SKM-1 treated with dmso at 0.1 percent for 144 hours (cell line): ENCODE data around the gene IWS1.
"Not testable (repeated sequence)": the region's sequence is repeated elsewhere in the genome, so short reads cannot be mapped to it uniquely, and the experiment has no call there.

Source experiments
- DNase-seq: peaks from one replicate; lab custom pipeline; 2025; ENCODE audit not compliant: unreplicated experiment; lab: John Stamatoyannopoulos, UW

The IWS1 gene

GRCh38 chr2:127463155-127463991 is 62.9 kb downstream of the IWS1 start:
- no peak for DNase-seq

DNA sequence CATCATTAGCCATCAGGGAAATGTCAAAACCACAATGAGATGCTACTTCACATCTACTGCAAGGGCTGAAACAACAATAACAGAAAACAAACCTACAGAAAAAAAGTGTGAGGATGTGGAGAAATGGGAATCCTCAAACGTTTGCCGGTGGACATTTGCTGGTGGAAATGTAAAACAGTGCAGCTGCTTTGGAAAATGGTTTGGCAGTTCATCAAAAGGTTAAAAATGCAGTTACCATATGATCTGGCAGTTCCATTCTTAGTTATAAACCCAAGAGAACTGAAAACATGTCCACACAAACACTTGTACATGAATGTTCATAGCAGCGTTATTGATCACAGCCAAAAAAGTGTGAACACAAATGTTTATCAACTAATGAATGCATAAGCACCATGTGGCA is 63.8 kb downstream of the IWS1 start:
- DNase-seq = no peak

GRCh38 chr2:127456960-127457359 is 69.3 kb downstream of the IWS1 start:
- DNase-seq = no peak

DNA sequence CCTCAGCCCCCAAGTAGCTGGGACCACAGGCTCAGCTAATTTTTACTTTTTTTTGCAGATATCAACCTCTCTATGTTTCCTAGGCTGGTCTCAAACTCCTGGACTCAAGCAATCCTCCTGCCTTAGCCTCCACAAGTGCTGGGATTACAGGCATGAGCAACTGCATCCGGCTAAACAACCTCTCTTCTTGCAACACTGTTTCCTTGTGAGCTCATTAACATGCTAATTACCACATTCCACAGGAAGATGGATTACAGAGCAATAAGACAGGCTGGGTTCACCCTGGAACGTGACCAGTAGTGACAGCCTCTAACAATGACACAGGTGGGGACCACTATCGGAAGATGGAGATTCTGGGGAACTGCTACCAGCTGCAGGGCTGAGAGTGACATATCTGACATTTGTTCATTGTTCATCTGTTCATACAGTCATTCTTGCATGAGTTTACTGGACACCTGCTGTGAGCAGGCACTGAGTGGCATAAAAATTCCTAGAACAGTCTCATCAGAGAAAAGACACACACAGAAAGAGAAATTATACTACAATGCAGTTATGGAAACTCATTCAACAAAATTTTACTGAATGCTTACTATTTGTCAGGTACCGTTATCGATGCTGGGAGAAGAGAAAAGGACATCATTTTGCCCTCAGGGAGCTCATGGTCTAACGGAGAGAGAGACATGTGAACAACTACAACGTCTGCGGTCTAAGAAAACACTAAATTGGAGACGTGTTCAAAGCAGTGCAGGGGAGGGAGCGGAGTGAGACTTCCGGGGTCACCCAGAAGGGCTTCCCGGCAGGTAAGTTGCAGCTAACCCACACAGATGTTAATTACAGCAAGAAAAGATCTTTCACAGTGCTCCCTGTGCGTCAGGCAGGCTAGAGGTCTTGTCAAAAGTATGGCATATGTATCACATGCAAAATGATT is 70.5 kb downstream of the IWS1 start:
- no peak for DNase-seq

GRCh38 chr2:127454595-127455565 is 71.4 kb downstream of the IWS1 start:
- no peak for DNase-seq

- DNase-seq = no peak
These were observed 72.7 kb downstream of the IWS1 start for GRCh38 chr2:127453392-127454171.

- no peak for DNase-seq
These were observed 73.3 kb downstream of the IWS1 start for GRCh38 chr2:127453013-127453391.

GRCh38 chr2:127452423-127452822 is 73.9 kb downstream of the IWS1 start:
- DNase-seq = not testable (repeated sequence)

DNA sequence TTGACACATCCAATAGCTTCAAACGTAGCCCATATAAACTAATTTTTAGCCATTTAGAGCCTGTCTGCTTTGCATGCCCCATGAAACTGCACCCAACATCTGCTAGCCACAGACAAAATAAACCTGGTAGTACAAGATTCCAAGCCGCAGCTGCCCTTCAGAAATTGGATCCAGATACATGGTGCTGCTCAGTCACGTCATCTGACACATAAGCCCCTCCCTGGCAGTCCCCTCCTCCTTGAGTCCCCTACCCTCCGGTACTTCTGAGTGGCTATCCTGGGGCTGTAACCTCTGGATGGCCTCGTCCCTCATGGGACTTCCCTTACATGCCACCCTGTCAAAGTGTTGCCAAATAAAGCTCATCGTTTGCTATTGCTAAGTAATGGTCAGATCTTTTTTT is 74.3 kb downstream of the IWS1 start:
- DNase-seq = no peak

DNA sequence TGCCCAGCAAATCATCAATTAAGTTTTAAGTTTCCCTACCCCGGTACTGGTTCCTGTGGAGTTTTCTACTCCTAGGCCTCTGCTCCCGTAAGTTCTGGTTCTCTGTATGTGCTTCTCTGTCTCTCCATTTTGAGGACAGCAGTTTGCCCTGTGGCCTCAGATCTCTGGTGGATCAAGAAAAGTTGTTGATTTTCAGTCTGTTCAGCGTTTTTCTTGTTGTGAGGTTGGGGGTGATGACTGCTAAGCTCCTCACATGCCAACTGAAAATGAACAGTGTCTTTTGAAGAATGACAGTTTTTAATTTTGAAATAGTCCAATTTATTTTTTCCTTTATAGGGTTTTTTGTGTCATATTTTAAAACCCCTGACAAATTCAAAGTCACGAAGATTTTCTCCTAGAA is 76.4 kb downstream of the IWS1 start:
- no peak for DNase-seq

DNA sequence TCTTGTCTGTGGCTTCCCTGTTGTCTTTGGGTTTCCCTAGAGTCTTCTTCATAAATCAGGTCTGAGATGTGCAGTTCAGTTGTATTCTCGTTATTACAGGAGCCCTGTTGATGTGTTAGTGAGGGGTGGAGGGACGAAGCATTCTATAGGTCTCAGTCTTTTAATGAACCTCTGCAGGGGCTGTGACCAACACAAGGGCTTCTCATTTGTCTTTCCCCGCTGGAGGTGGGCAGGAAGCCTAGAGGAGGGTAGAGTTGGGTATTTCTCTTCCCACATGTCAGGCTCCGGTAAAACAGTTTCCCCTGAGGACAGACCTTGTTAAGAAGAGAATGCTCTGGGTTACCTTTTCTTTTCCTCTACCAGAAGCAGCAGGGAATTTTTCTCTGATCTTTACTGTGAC is 76.9 kb downstream of the IWS1 start:
- DNase-seq = no peak

- no peak for DNase-seq
These were observed 77.8 kb downstream of the IWS1 start for GRCh38 chr2:127448526-127448925.

- no peak for DNase-seq
These were observed 86.9 kb downstream of the IWS1 start for GRCh38 chr2:127439343-127439742.

DNA sequence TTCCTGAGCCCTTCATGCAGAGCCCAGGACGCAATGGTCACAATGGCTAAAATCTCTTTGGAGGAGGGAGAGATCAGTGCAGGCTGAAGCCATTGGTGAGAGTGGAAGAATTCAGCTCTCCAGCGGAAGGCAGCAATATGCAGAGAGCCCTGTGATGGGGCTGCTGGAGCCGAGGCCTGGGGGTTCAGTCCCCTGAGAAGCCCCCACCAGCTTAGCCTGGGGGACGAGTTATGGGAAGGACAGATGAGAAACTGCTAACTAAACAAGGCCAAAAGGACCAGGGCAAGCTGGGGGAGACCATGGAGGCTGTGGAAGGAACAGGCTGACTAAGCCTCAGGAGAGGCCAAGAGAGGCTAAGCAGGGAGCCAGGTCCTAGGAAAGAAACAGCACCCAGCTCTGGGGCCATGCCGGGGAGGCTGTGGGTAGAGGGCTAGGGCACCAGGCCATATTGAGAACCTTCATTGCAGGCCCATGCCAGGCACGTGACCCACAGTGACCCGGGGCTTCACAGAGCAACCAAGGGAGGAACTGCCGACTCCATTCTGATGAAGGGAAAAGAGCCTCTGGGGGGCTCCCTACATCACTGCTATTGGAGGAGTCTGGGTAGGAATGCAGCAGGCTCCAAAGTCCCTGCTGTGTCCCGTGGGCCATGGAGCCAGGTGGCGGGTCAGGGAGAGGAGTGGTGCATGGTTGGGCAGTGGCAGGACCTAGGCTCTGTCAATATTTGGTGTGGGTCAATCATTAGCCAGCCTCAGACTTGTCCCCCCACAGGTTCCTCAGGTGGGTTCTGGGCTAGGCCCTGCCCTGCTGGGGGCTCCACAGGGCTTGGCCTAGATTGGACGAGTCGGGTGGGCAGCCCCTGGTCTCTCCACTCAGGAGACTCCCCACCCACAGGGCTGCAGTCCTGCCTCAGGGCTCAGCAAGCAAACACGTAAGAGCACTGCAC is 88.2 kb downstream of the IWS1 start:
- no peak for DNase-seq

DNA sequence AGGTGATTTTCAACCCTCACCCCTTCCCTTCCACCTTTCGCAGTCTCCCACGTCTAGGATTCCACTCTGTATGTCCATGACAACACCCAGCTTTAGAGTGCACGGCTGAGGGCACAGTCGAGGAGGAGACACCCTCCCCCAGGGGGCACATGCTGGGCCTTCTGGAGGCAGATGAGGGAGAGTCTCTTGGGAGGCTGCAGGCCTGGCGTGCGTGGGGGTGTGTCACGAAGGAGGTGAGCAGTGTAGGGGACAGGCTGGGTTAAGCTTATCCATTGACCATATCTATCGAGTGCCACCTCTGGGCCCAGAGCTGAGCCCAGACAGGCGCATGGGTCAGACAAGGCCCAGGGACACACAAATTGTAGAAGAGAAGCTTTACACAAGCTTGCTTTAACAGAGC is 89.2 kb downstream of the IWS1 start:
- DNase-seq = no peak

GRCh38 chr2:127434515-127434914 is 91.8 kb downstream of the IWS1 start:
- no peak for DNase-seq

DNA sequence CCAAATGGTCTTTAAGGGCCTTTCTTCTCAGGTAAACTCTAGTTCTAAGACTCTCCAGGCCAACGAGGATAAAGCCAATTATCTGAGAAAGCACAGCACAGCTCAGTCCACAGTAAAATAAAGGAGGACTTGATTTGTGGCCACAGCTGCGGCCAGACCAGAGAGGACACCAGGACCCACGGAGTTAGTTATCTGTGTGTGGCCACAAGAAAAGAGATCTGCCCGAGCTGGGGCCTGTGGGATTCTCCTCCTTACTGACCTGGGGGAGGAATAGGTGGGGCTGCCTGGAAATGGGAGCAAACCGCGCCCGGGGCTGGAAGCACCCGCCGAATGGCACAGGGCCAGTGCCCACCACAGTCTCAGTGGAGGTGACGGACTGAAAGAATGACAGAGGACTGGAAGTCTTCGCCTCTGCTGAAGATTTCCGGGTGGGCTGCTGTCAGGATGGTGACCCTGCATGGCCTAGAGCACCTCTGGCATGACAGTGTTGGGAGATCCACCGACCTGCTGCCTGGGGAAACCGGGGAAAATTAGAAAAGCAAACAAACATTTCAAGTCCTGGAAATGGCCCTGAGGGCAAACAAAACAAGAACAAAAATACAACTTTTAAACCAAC is 94.8 kb downstream of the IWS1 start:
- DNase-seq = no peak
